ENCODE results near the gene BANF2. TPM values are rescaled to one million over a fixed set of nuclear protein-coding genes. Genes with fewer than 3 reads are reported as not detected.
"Not testable (repeated sequence)": the region's sequence is repeated elsewhere in the genome, so short reads cannot be mapped to it uniquely, and the experiment has no call there.

BANF2 gene
- total RNA-seq, 2 donors from 2014 or later: not detected

- Mint-ChIP-seq H3K27ac (no peak overlapping the region), H3K36me3 (peaks cover 0 to 6% of the 10 kb centered on the region in 2 donors), H3K9me3 (no peaks in the 10 kb centered on the region)
- no peak for ATAC-seq
- DNase-seq (ENCODE audit: low spot score in 2 of 2): no peak
These were observed 10.8 kb upstream of the BANF2 start for GRCh38 chr20:17688965-17689364.

GRCh38 chr20:17690144-17690543 lies 9.6 kb upstream of the BANF2 start:
- DNase-seq (ENCODE audit: low spot score in 2 of 2): no peak
- no peak for ATAC-seq
- no peak overlapping the region for H3K27ac Mint-ChIP-seq
- no peaks in the 10 kb centered on the region for H3K9me3 Mint-ChIP-seq
- H3K36me3 Mint-ChIP-seq: peaks cover 0 to 6% of the 10 kb centered on the region in 2 donors

- DNase-seq (ENCODE audit: low spot score in 2 of 2) (no peak), ATAC-seq (no peak)
- H3K27ac Mint-ChIP-seq: no peak overlapping the region
- peaks cover 0 to 3% of the 10 kb centered on the region in 2 donors for H3K9me3 Mint-ChIP-seq
- H3K36me3 Mint-ChIP-seq: no peaks in the 10 kb centered on the region
These were observed 8.0 kb upstream of the BANF2 start for GRCh38 chr20:17691758-17692157.

- ATAC-seq (no peak), DNase-seq (ENCODE audit: low spot score in 2 of 2) (no peak)
- Mint-ChIP-seq H3K36me3 (no peaks in the 10 kb centered on the region), H3K9me3 (peaks cover 0 to 3% of the 10 kb centered on the region in 2 donors), H3K27ac (no peak overlapping the region)
These were observed 6.2 kb upstream of the BANF2 start for GRCh38 chr20:17693444-17694001.

- no peak for DNase-seq (ENCODE audit: low spot score in 2 of 2)
- H3K27ac Mint-ChIP-seq: no peak overlapping the region
- no peaks in the 10 kb centered on the region for H3K36me3 Mint-ChIP-seq
- peaks cover 0 to 3% of the 10 kb centered on the region in 2 donors for H3K9me3 Mint-ChIP-seq
- no peak for ATAC-seq
These were observed 5.0 kb upstream of the BANF2 start for GRCh38 chr20:17694767-17695166.

GRCh38 chr20:17696287-17696686 lies 3.5 kb upstream of the BANF2 start:
- ATAC-seq (no peak), DNase-seq (ENCODE audit: low spot score in 2 of 2) (no peak)
- Mint-ChIP-seq H3K36me3 (no peaks in the 10 kb centered on the region), H3K9me3 (peaks cover 0 to 3% of the 10 kb centered on the region in 2 donors), H3K27ac (no peak overlapping the region)

- H3K27ac Mint-ChIP-seq: no peak overlapping the region
- H3K9me3 Mint-ChIP-seq: peaks cover 0 to 3% of the 10 kb centered on the region in 2 donors
- ATAC-seq (no peak), DNase-seq (ENCODE audit: low spot score in 2 of 2) (no peak)
- H3K36me3 Mint-ChIP-seq: no peaks in the 10 kb centered on the region
These were observed 2.6 kb upstream of the BANF2 start for GRCh38 chr20:17697171-17697570.

- Mint-ChIP-seq H3K27ac (no peak overlapping the region), H3K36me3 (no peaks in the 10 kb centered on the region), H3K9me3 (peaks cover 0 to 3% of the 10 kb centered on the region in 2 donors)
- no peak for ATAC-seq
- no peak for DNase-seq (ENCODE audit: low spot score in 2 of 2)
These were observed 1.4 kb upstream of the BANF2 start for GRCh38 chr20:17698384-17698783.

- H3K9me3 Mint-ChIP-seq: peaks cover 0 to 3% of the 10 kb centered on the region in 2 donors
- H3K36me3 Mint-ChIP-seq: no peaks in the 10 kb centered on the region
- no peak for DNase-seq (ENCODE audit: low spot score in 2 of 2)
- H3K27ac Mint-ChIP-seq: no peak overlapping the region
- no peak for ATAC-seq
These were observed 871 bp downstream of the BANF2 start for GRCh38 chr20:17700637-17701036.

- Mint-ChIP-seq H3K9me3 (no peaks in the 10 kb centered on the region), H3K36me3 (no peaks in the 10 kb centered on the region), H3K27ac (no peak overlapping the region)
- no peak for DNase-seq (ENCODE audit: low spot score in 2 of 2)
- no peak for ATAC-seq
These were observed 2.1 kb downstream of the BANF2 start for GRCh38 chr20:17701826-17702225.

- Mint-ChIP-seq H3K27ac (no peak overlapping the region), H3K9me3 (no peaks in the 10 kb centered on the region), H3K36me3 (no peaks in the 10 kb centered on the region)
- ATAC-seq (peak in 1 of 2 donors; percentile 48), DNase-seq (ENCODE audit: low spot score in 2 of 2) (no peak)
These were observed 5.0 kb downstream of the BANF2 start for GRCh38 chr20:17704589-17705317.

- Mint-ChIP-seq H3K9me3 (no peaks in the 10 kb centered on the region), H3K36me3 (no peaks in the 10 kb centered on the region), H3K27ac (no peak overlapping the region)
- DNase-seq (ENCODE audit: low spot score in 2 of 2): no peak
- no peak for ATAC-seq
These were observed 6.2 kb downstream of the BANF2 start for GRCh38 chr20:17705916-17706315.

GRCh38 chr20:17706632-17707031 lies 6.9 kb downstream of the BANF2 start:
- ATAC-seq (no peak), DNase-seq (ENCODE audit: low spot score in 2 of 2) (no peak)
- Mint-ChIP-seq H3K9me3 (no peaks in the 10 kb centered on the region), H3K36me3 (no peaks in the 10 kb centered on the region), H3K27ac (peak overlapping the region in 1 of 2 donors; percentile 13)

- not testable (repeated sequence) for H3K36me3 Mint-ChIP-seq; H3K27ac Mint-ChIP-seq; ATAC-seq; DNase-seq (ENCODE audit: low spot score in 2 of 2); H3K9me3 Mint-ChIP-seq
These were observed 8.2 kb downstream of the BANF2 start for GRCh38 chr20:17707951-17708350.

- H3K9me3 Mint-ChIP-seq: no peaks in the 10 kb centered on the region
- ATAC-seq: no peak
These were observed 9.1 kb downstream of the BANF2 start for GRCh38 chr20:17708675-17709360.

GRCh38 chr20:17709361-17710293 lies 9.9 kb downstream of the BANF2 start:
- no peak overlapping the region for H3K27ac Mint-ChIP-seq
- no peaks in the 10 kb centered on the region for H3K9me3 Mint-ChIP-seq
- DNase-seq (ENCODE audit: low spot score in 2 of 2): no peak
- no peak for ATAC-seq
- H3K36me3 Mint-ChIP-seq: no peaks in the 10 kb centered on the region

More at GRCh38 chr20:17708675-17709360, 9.1 kb downstream of the BANF2 start:
- Mint-ChIP-seq H3K36me3 (no peaks in the 10 kb centered on the region), H3K27ac (no peak overlapping the region)
- DNase-seq (ENCODE audit: low spot score in 2 of 2): no peak
